CD4-positive, alpha-beta T cell (primary cell): ENCODE measurements around the gene GLRB. TPM values are rescaled to one million over a fixed set of nuclear protein-coding genes. Genes with fewer than 3 reads are reported as not detected.

ENCODE experiments used
- ATAC-seq: fragments of 200-7000 bp; cut with Tn5 transposase; one replicate; pipeline ENCODE4 v1.10.0; 2022; ENCODE audit warnings: mild to moderate bottlenecking; ENCODE audit not compliant: poor library complexity
- CTCF ChIA-PET: fragments of 350-600 bp; sonication (Branson Sonifier 250); formaldehyde crosslinking; loops from one replicate; lab custom pipeline; 2021; ENCODE audit warnings: antibody characterized with exemption, inconsistent platforms; lab: Charles Lee
- POLR2A ChIA-PET: fragments of 350-600 bp; sonication (Branson Sonifier 250); formaldehyde crosslinking; loops from one replicate; lab custom pipeline; 2021; ENCODE audit warnings: antibody characterized with exemption, inconsistent platforms; lab: Charles Lee
- DNase-seq, 14 experiments: peaks; one replicate each; pipeline ENCODE4 v3.0.0-alpha.2; 2013 to 2020; ENCODE audit warnings: mixed read lengths in 2 of 14
- H3K27ac ChIP-seq, 2 donors: one replicate each; pipeline versions ENCODE4 v1.5.1 to v1.7.0; 2013; ENCODE audit warnings: low read length in 2 of 2, low read depth in 1 of 2, mild to moderate bottlenecking in 1 of 2
- H3K27me3 ChIP-seq, 2 experiments: 1 replicate in 1 of 2; 2 replicates in 1 of 2; pipeline versions ENCODE4 v1.6.1 to v1.7.0; 2013; ENCODE audit warnings: low read length in 2 of 2, control low read depth in 1 of 2, mild to moderate bottlenecking in 1 of 2, moderate library complexity in 1 of 2; ENCODE audit not compliant: insufficient read depth in 2 of 2, control insufficient read depth in 1 of 2
- H3K36me3 ChIP-seq: one replicate; pipeline ENCODE4 v1.6.1; 2013; ENCODE audit warnings: low read length, control low read depth; ENCODE audit not compliant: insufficient read depth
- H3K4me1 ChIP-seq: one replicate; pipeline ENCODE4 v1.6.1; 2013; ENCODE audit warnings: low read length, control low read depth; ENCODE audit not compliant: insufficient read depth
- H3K4me3 ChIP-seq: one replicate; pipeline ENCODE4 v1.5.1; 2013; ENCODE audit warnings: mild to moderate bottlenecking, low read length, moderate library complexity
- H3K9me3 ChIP-seq, 2 experiments: 1 replicate in 1 of 2; 2 replicates in 1 of 2; pipeline versions ENCODE4 v1.6.1 to v1.7.0; 2013; ENCODE audit warnings: low read length in 2 of 2, mild to moderate bottlenecking in 2 of 2, control low read depth in 1 of 2, moderate library complexity in 1 of 2; ENCODE audit not compliant: control insufficient read depth in 1 of 2, insufficient read depth in 1 of 2
- H3K27ac Mint-ChIP-seq: one replicate; pipeline ENCODE4 v1.8.0; 2020; ENCODE audit warnings: mixed read lengths
- H3K27me3 Mint-ChIP-seq: one replicate; pipeline ENCODE4 v1.8.0; 2021; ENCODE audit warnings: mixed read lengths
- H3K36me3 Mint-ChIP-seq: one replicate; pipeline ENCODE4 v1.8.0; 2021; ENCODE audit warnings: low read depth, mixed read lengths
- H3K4me1 Mint-ChIP-seq: one replicate; pipeline ENCODE4 v1.8.0; 2021; ENCODE audit warnings: low read depth, mixed read lengths
- H3K4me3 Mint-ChIP-seq: one replicate; pipeline ENCODE4 v1.8.0; 2020; ENCODE audit warnings: mild to moderate bottlenecking, mixed read lengths
- H3K9me3 Mint-ChIP-seq: one replicate; pipeline ENCODE4 v1.8.0; 2020; ENCODE audit warnings: mixed read lengths
- CTCF ChIP-seq: fragments of 200-600 bp; IDR thresholded peaks from one replicate; pipeline ENCODE4 v1.8.0; 2022; ENCODE audit warnings: antibody characterized with exemption, mild to moderate bottlenecking
- intact Hi-C, 2 experiments: fragments of 100-400 bp; cut with DNase I in 1 of 2; cut with micrococcal nuclease in 1 of 2; formaldehyde crosslinking; loops; one replicate each; pipeline versions ENCODE4 v1.15.1 to v1.9.0; 2023 to 2025; cut with DNase I, micrococcal nuclease
- polyA plus RNA-seq, 2 donors: library from polyadenylated mRNA; unstranded; fragments of 120-200 nt; gene quantifications; one replicate each; pipeline ENCODE4 v1.2.1, GENCODE V29; 2013
- total RNA-seq, 174 experiments: library from RNA in 2 of 174; stranded (reverse) in 2 of 174; gene quantifications; one replicate each; pipeline ENCODE4 v1.2.3 and lab custom pipeline; 2021 to 2026

The GLRB gene
- not detected for total RNA-seq
- not detected for polyA plus RNA-seq (2013, experiment 1 of 2)
- 0.12 TPM for polyA plus RNA-seq (2013, experiment 2 of 2)
- total RNA-seq (lab: John Stamatoyannopoulos, UW), result 0 to 0.10 (median 0) reads per million in 172 experiments

GRCh38 chr4:157075811-157076577, at the start of gene GLRB:
Gene GLRB (plus strand): TSS chr4:157076150. CDS start chr4:157078025, 1,875 bp downstream.
- Mint-ChIP-seq H3K9me3 (no peaks in the 10 kb centered on the region), H3K4me1 (no peaks in the 10 kb centered on the region), H3K4me3 (no peak within 1 kb of the TSS), H3K36me3 (no peaks in the 10 kb centered on the region), H3K27ac (no peak within 1 kb of the TSS), H3K27me3 (peaks cover 26% of the 10 kb centered on the region)
- H3K4me1 ChIP-seq, result no peaks in the 10 kb centered on the region
- H3K9me3 ChIP-seq, result peaks cover 0 to 8% of the 10 kb centered on the region in 2 experiments
- DNase-seq (no peak), ATAC-seq (no peak)
- no peak for TF ChIP-seq CTCF
- CTCF ChIA-PET, result no interaction called here
- no peak within 1 kb of the TSS for H3K27ac ChIP-seq
- POLR2A ChIA-PET, result no interaction called here
- no peaks in the 10 kb centered on the region for H3K36me3 ChIP-seq
- no peak within 1 kb of the TSS for H3K4me3 ChIP-seq
- peaks cover 0 to 3% of the 10 kb centered on the region in 2 experiments for H3K27me3 ChIP-seq
- intact Hi-C loops, result no loop called here

GRCh38 chr4:157035471-157035870, 40.5 kb upstream of the GLRB start:
- ATAC-seq (no peak), DNase-seq (no peak)
- Histone ChIP-seq H3K36me3 (no peaks in the 10 kb centered on the region), H3K27me3 (no peaks in the 10 kb centered on the region), H3K4me1 (no peaks in the 10 kb centered on the region), H3K9me3 (peaks cover 0 to 6% of the 10 kb centered on the region in 2 experiments), H3K4me3 (no peak overlapping the region), H3K27ac (no peak overlapping the region)
- ChIA-PET POLR2A (no interaction called here), CTCF (no interaction called here)
- Mint-ChIP-seq H3K4me3 (no peak overlapping the region), H3K4me1 (no peaks in the 10 kb centered on the region), H3K36me3 (no peaks in the 10 kb centered on the region), H3K27me3 (no peaks in the 10 kb centered on the region), H3K27ac (no peak overlapping the region), H3K9me3 (peaks cover 2% of the 10 kb centered on the region)
- intact Hi-C loops, result no loop called here
- no peak for TF ChIP-seq CTCF

GRCh38 chr4:157040405-157040804, 35.5 kb upstream of the GLRB start:
- no peak overlapping the region for H3K27ac Mint-ChIP-seq
- TF ChIP-seq CTCF, result no peak
- intact Hi-C loops, result no loop called here

More at GRCh38 chr4:157040405-157040804, 35.5 kb upstream of the GLRB start:
- Histone ChIP-seq H3K36me3 (no peaks in the 10 kb centered on the region), H3K9me3 (no peaks in the 10 kb centered on the region), H3K27ac (no peak overlapping the region), H3K4me3 (no peak overlapping the region), H3K4me1 (no peaks in the 10 kb centered on the region), H3K27me3 (no peaks in the 10 kb centered on the region)
- no peak for DNase-seq
- Mint-ChIP-seq H3K9me3 (peaks cover 2% of the 10 kb centered on the region), H3K4me3 (no peak overlapping the region), H3K4me1 (no peaks in the 10 kb centered on the region), H3K36me3 (no peaks in the 10 kb centered on the region), H3K27me3 (no peaks in the 10 kb centered on the region)
- POLR2A ChIA-PET, result no interaction called here
- CTCF ChIA-PET, result no interaction called here
- ATAC-seq, result no peak
